ENCODE data around the gene BRCA2. TPM values are rescaled to one million over a fixed set of nuclear protein-coding genes. Genes with fewer than 3 reads are reported as not detected.

BRCA2 gene
- total and polyA plus RNA-seq, 9 of the 15 experiments (the other 6 are each of a cell fraction or from before 2014, with no cell fraction given): 4.1 to 17.3 (median 5.8) TPM

GRCh38 chr13:32315238-32316027 lies at the start of gene BRCA2, which contains the start of gene ZAR1L (continued):
- TF ChIP-seq U2AF1 (optimal IDR thresholded peaks at IDR 0.05; ENCODE audit: low read depth, low read length) (no peak), MEIS2 (IDR thresholded peaks at IDR 0.05; ENCODE audit: partially characterized antibody) (no peak), HMGN3 (IDR thresholded peaks at IDR 0.05; ENCODE audit: borderline replicate concordance, extremely low read depth, insufficient read length, low read depth, low read length) (no peak), SIN3A (IDR thresholded peaks at IDR 0.05; ENCODE audit: borderline replicate concordance in 2 of 2, control insufficient read depth in 1 of 2, low read depth in 2 of 2, low read length in 2 of 2) (peak in 1 of 2 experiments; percentile 28; a peak in 2 of 4 replicates), SPI1 (IDR thresholded peaks at IDR 0.05; ENCODE audit: borderline replicate concordance, low read depth, low read length) (peak; percentile 90), PATZ1 (CRISPR knock-in tag; IDR thresholded peaks at IDR 0.05; ENCODE audit: borderline replicate concordance) (no peak), ZNF445 (CRISPR knock-in tag; IDR thresholded peaks at IDR 0.05; ENCODE audit: low read depth) (no peak), NFIC (IDR thresholded peaks at IDR 0.05) (0 out of 2 replicates have a peak, but pooled peaks have one; percentile 17), ARID4B (CRISPR knock-in tag; IDR thresholded peaks at IDR 0.05) (peak; percentile 66), ZNF384 (IDR thresholded peaks at IDR 0.05; ENCODE audit: low read depth, low read length) (no peak), SIN3B (IDR thresholded peaks at IDR 0.05; ENCODE audit: low read depth) (no peak; the same call in none of the 2 replicates), CHD1 (IDR thresholded peaks at IDR 0.05; ENCODE audit: low read length) (peak; percentile 39), SNAPC5 (CRISPR knock-in tag; IDR thresholded peaks at IDR 0.05) (no peak), ARID3B (CRISPR knock-in tag; IDR thresholded peaks at IDR 0.05; ENCODE audit: borderline replicate concordance) (no peak), ATF1 (CRISPR knock-in tag; IDR thresholded peaks at IDR 0.05) (peak; percentile 66), ATF1 (tag; IDR thresholded peaks at IDR 0.05) (peak; percentile 96), NR3C1 (CRISPR knock-in tag; IDR thresholded peaks at IDR 0.05) (no peak), HDAC6 (IDR thresholded peaks at IDR 0.05; ENCODE audit: low read depth, low read length) (no peak), ZNF274 (IDR thresholded peaks at IDR 0.05; ENCODE audit: borderline replicate concordance, low read depth, low read length) (no peak)
